Measurements from ENCODE around the gene TATDN3.

GRCh38 chr1:212782422-212783154 lies 9.1 kb upstream of the TATDN3 start:
- TF ChIP-seq POLR2A (IDR thresholded peaks at IDR 0.05; ENCODE audit: borderline replicate concordance, extremely low read depth, insufficient read depth, insufficient read length) (no peak), CEBPB (IDR thresholded peaks at IDR 0.05; ENCODE audit: low read depth) (no peak)
